CD14-positive monocyte (primary cell): ENCODE results near the gene CLEC11A. TPM values are rescaled to one million over a fixed set of nuclear protein-coding genes. Genes with fewer than 3 reads are reported as not detected.
"Not testable (repeated sequence)": the region's sequence is repeated elsewhere in the genome, so short reads cannot be mapped to it uniquely, and the experiment has no call there.

Experiments
- DNase-seq, 3 donors: peaks; one replicate each; pipeline ENCODE4 v3.0.0-alpha.2; 2011 to 2022
- H2AFZ ChIP-seq: 2 replicates; pipeline ENCODE4 v1.6.0; 2012; ENCODE audit warnings: mild to moderate bottlenecking, low read depth, low read length, inconsistent platforms; ENCODE audit not compliant: insufficient read depth, poor library complexity, severe bottlenecking
- H3K27ac ChIP-seq, 2 donors: 1 replicate in 1 of 2; 2 replicates in 1 of 2; pipeline ENCODE4 v1.5.1; 2012 to 2013; ENCODE audit warnings: low read length in 2 of 2, control low read depth in 1 of 2, inconsistent platforms in 1 of 2, low read depth in 1 of 2, mild to moderate bottlenecking in 1 of 2
- H3K27me3 ChIP-seq, 2 donors: one replicate each; pipeline versions ENCODE4 v1.6.0 to v1.6.1; 2011 to 2013; ENCODE audit warnings: low read length in 2 of 2; ENCODE audit not compliant: control insufficient read depth in 2 of 2, insufficient read depth in 2 of 2
- H3K36me3 ChIP-seq, 2 donors: replicated peaks in 1 of 2; 1 replicate in 1 of 2; 2 replicates in 1 of 2; pipeline versions ENCODE4 v1.5.1 to v1.6.1; 2012 to 2013; ENCODE audit warnings: low read length in 2 of 2, control low read depth in 1 of 2, inconsistent platforms in 1 of 2, mild to moderate bottlenecking in 1 of 2; ENCODE audit not compliant: insufficient read depth in 2 of 2, control insufficient read depth in 1 of 2
- H3K4me1 ChIP-seq, 2 donors: 1 replicate in 1 of 2; 2 replicates in 1 of 2; pipeline versions ENCODE4 v1.5.1 to v1.6.1; 2012 to 2013; ENCODE audit warnings: low read length in 2 of 2, control low read depth in 1 of 2, inconsistent platforms in 1 of 2, mild to moderate bottlenecking in 1 of 2, moderate library complexity in 1 of 2; ENCODE audit not compliant: insufficient read depth in 2 of 2, control insufficient read depth in 1 of 2
- H3K4me2 ChIP-seq: replicated peaks from 2 replicates; pipeline ENCODE3; 2012; ENCODE audit warnings: low read length, moderate library complexity, mild to moderate bottlenecking; ENCODE audit not compliant: poor library complexity, severe bottlenecking; ENCODE audit errors: extremely low read depth
- H3K4me3 ChIP-seq, 3 experiments: fragments of 200-600 bp in 1 of 3; sonication (generic) in 1 of 3; replicated peaks in 1 of 3; 1 replicate in 2 of 3; 2 replicates in 1 of 3; pipeline ENCODE4 v1.5.1; 2011 to 2013; ENCODE audit warnings: low read length in 3 of 3, mild to moderate bottlenecking in 3 of 3, control low read depth in 2 of 3, low read depth in 2 of 3, inconsistent platforms in 1 of 3, moderate library complexity in 1 of 3
- H3K79me2 ChIP-seq: 2 replicates; pipeline ENCODE4 v1.6.0; 2012; ENCODE audit warnings: mild to moderate bottlenecking, control low read depth, inconsistent platforms, low read length, moderate library complexity; ENCODE audit not compliant: insufficient read depth
- H3K9ac ChIP-seq: 2 replicates; pipeline ENCODE4 v1.6.0; 2017; ENCODE audit warnings: low read length, mild to moderate bottlenecking; ENCODE audit not compliant: insufficient read depth, poor library complexity, severe bottlenecking
- H3K9me3 ChIP-seq, 2 donors: replicated peaks in 1 of 2; 1 replicate in 1 of 2; 2 replicates in 1 of 2; pipeline versions ENCODE4 v1.5.1 to v1.6.1; 2012 to 2013; ENCODE audit warnings: low read length in 2 of 2, control low read depth in 1 of 2; ENCODE audit not compliant: control insufficient read depth in 1 of 2, insufficient read depth in 1 of 2
- H4K20me1 ChIP-seq: 2 replicates; pipeline ENCODE4 v1.6.0; 2012; ENCODE audit warnings: mild to moderate bottlenecking, low read length, control low read depth, moderate library complexity; ENCODE audit not compliant: insufficient read depth
- H3K27ac Mint-ChIP-seq, 7 donors: one replicate each; pipeline ENCODE4 v1.8.0; 2020; ENCODE audit warnings: mild to moderate bottlenecking in 7 of 7, mixed read lengths in 7 of 7, moderate library complexity in 6 of 7, inconsistent platforms in 2 of 7
- H3K27me3 Mint-ChIP-seq, 3 donors: one replicate each; pipeline ENCODE4 v1.8.0; 2021 to 2022; ENCODE audit warnings: low read depth in 3 of 3, mild to moderate bottlenecking in 3 of 3, mixed read lengths in 3 of 3, moderate library complexity in 3 of 3, inconsistent platforms in 1 of 3
- H3K36me3 Mint-ChIP-seq, 2 donors: one replicate each; pipeline ENCODE4 v1.8.0; 2020; ENCODE audit warnings: mixed read lengths in 2 of 2, inconsistent platforms in 1 of 2, mild to moderate bottlenecking in 1 of 2
- H3K4me1 Mint-ChIP-seq: one replicate; pipeline ENCODE4 v1.8.0; 2020; ENCODE audit warnings: mild to moderate bottlenecking, mixed read lengths
- H3K4me3 Mint-ChIP-seq, 2 donors: one replicate each; pipeline ENCODE4 v1.8.0; 2020; ENCODE audit warnings: mild to moderate bottlenecking in 2 of 2, mixed read lengths in 2 of 2, moderate library complexity in 1 of 2
- H3K9me3 Mint-ChIP-seq, 7 donors: one replicate each; pipeline ENCODE4 v1.8.0; 2020 to 2022; ENCODE audit warnings: mixed read lengths in 7 of 7, mild to moderate bottlenecking in 6 of 7, moderate library complexity in 6 of 7, inconsistent platforms in 2 of 7
- WGBS: methylation state at CpG from one replicate; pipeline ENCODE4 v1.1.5; 2013; ENCODE audit warnings: missing lambda C conversion rate; ENCODE audit not compliant: insufficient coverage; 5-methylcytosine and 5-hydroxymethylcytosine counted together
- intact Hi-C, 2 donors: fragments of 100-400 bp; cut with micrococcal nuclease; formaldehyde crosslinking; loops; one replicate each; pipeline versions ENCODE4 v1.15.0 to v1.15.1; 2023
- polyA plus RNA-seq, 3 donors: library from polyadenylated mRNA; depleted of rRNA in 1 of 3; unstranded in 2 of 3; stranded (reverse) in 1 of 3; fragments of 300-500 nt in 2 of 3; fragments of >200 nt in 1 of 3; fragmentation: Illumina TruSeq in 2 of 3; gene quantifications; 1 replicate in 2 of 3; 2 replicates in 1 of 3; pipeline ENCODE4 v1.2.3, GENCODE V29; 2012 to 2021
- TF ChIP-seq, protein P1 (sequence below): fragments of 200-600 bp; IDR thresholded peaks from one replicate; pipeline ENCODE4 v1.8.0; 2022; ENCODE audit warnings: antibody characterized with exemption, mild to moderate bottlenecking

Gene CLEC11A
- polyA plus RNA-seq, 3 donors: 8.2 to 49.1 (median 12.4) TPM

DNA sequence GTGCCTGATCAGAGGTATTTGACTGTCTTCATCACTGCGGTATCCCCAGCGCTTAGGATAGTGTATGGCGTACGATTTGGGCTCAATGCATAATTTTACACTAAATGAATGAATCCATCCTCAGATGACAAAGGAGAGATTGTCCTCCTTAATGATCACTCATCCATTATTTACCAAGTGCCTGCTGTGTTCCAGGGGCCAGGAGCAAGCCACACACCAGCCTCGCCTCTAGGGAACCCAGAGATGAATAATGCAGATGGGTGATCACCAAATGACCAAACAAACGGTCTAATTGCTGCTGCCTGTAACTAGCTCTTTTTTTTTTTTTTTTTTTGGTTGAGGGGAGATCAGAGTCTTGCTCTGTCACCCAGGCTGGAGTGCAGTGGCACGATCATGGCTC lies 41.2 kb downstream of the CLEC11A start:
- Mint-ChIP-seq H3K4me3 (no peak overlapping the region), H3K27me3 (peaks cover 1 to 11% (median 3%) of the 10 kb centered on the region in 3 donors), H3K4me1 (no peaks in the 10 kb centered on the region), H3K36me3 (no peaks in the 10 kb centered on the region), H3K9me3 (peaks cover 0 to 13% (median 6%) of the 10 kb centered on the region in 7 donors), H3K27ac (no peak overlapping the region)
- H3K27me3 ChIP-seq: no peaks in the 10 kb centered on the region
- no CpG with 5 or more reads among the region's 7 CpGs for WGBS
- no peak for DNase-seq
- H3K27ac ChIP-seq: no peak overlapping the region
- no peaks in the 10 kb centered on the region for H3K9me3 ChIP-seq
- no peak overlapping the region for H3K9ac ChIP-seq
- intact Hi-C loops: no loop called here
- H3K4me2 ChIP-seq: no peak overlapping the region
- no peak overlapping the region for H2AFZ ChIP-seq
- no peaks in the 10 kb centered on the region for H4K20me1 ChIP-seq
- H3K4me3 ChIP-seq: no peak overlapping the region
- H3K79me2 ChIP-seq: no peaks in the 10 kb centered on the region
- TF ChIP-seq, protein P1, sequence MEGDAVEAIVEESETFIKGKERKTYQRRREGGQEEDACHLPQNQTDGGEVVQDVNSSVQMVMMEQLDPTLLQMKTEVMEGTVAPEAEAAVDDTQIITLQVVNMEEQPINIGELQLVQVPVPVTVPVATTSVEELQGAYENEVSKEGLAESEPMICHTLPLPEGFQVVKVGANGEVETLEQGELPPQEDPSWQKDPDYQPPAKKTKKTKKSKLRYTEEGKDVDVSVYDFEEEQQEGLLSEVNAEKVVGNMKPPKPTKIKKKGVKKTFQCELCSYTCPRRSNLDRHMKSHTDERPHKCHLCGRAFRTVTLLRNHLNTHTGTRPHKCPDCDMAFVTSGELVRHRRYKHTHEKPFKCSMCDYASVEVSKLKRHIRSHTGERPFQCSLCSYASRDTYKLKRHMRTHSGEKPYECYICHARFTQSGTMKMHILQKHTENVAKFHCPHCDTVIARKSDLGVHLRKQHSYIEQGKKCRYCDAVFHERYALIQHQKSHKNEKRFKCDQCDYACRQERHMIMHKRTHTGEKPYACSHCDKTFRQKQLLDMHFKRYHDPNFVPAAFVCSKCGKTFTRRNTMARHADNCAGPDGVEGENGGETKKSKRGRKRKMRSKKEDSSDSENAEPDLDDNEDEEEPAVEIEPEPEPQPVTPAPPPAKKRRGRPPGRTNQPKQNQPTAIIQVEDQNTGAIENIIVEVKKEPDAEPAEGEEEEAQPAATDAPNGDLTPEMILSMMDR: no peak
- H3K4me1 ChIP-seq: no peaks in the 10 kb centered on the region
- no peaks in the 10 kb centered on the region for H3K36me3 ChIP-seq

- H3K27ac Mint-ChIP-seq, intact Hi-C loops, H3K27me3 ChIP-seq, H3K36me3 ChIP-seq, H4K20me1 ChIP-seq, H3K9me3 Mint-ChIP-seq, H3K9ac ChIP-seq, H3K79me2 ChIP-seq, H3K4me1 ChIP-seq, H3K4me1 Mint-ChIP-seq, H3K4me2 ChIP-seq, H3K36me3 Mint-ChIP-seq, DNase-seq, H3K9me3 ChIP-seq, H3K27ac ChIP-seq, H2AFZ ChIP-seq, H3K4me3 ChIP-seq: not testable (repeated sequence)
- Mint-ChIP-seq H3K27me3 (peaks cover 0 to 11% (median 2%) of the 10 kb centered on the region in 3 donors), H3K4me3 (peak overlapping the region in 1 of 2 donors; percentile 1)
- WGBS: 84% methylated on average over 6 of the region's 12 CpGs
Observed at GRCh38 chr19:50766746-50767145, 43.6 kb downstream of the CLEC11A start.

GRCh38 chr19:50767263-50767662 lies 44.1 kb downstream of the CLEC11A start:
- H3K4me3 ChIP-seq, H3K9ac ChIP-seq, H3K79me2 ChIP-seq, intact Hi-C loops, H3K9me3 ChIP-seq, DNase-seq, H2AFZ ChIP-seq, H3K4me1 Mint-ChIP-seq, H3K4me2 ChIP-seq, H3K9me3 Mint-ChIP-seq, H3K27ac ChIP-seq, H3K27me3 ChIP-seq, H3K36me3 Mint-ChIP-seq, H3K4me3 Mint-ChIP-seq, H3K36me3 ChIP-seq, H4K20me1 ChIP-seq, H3K4me1 ChIP-seq: not testable (repeated sequence)
- 81% methylated on average over 5 of the region's 5 CpGs for WGBS
- Mint-ChIP-seq H3K27ac (peak overlapping the region in 1 of 7 donors; percentile 10), H3K27me3 (peaks cover 0 to 10% (median 2%) of the 10 kb centered on the region in 3 donors)
